Lower lobe of right lung (tissue), 2 donors: Measurements from ENCODE around the gene GLRX. TPM values are rescaled to one million over a fixed set of nuclear protein-coding genes. Genes with fewer than 3 reads are reported as not detected.

Experiments used
- ATAC-seq, 2 donors: fragments of 200-7000 bp; cut with Tn5 transposase; one replicate each; pipeline ENCODE4 v1.9.1; 2020 to 2022; ENCODE audit warnings: mild to moderate bottlenecking in 2 of 2, moderate library complexity in 2 of 2
- DNase-seq: peaks from one replicate; pipeline ENCODE4 v3.0.0-alpha.2; 2020
- H3K27ac ChIP-seq: fragments of 200-600 bp; one replicate; pipeline ENCODE4 v1.8.0; 2022
- H3K27me3 ChIP-seq: fragments of 200-600 bp; one replicate; pipeline ENCODE4 v1.8.0; 2022; ENCODE audit warnings: low read depth
- H3K36me3 ChIP-seq: fragments of 200-600 bp; one replicate; pipeline ENCODE4 v1.8.0; 2022; ENCODE audit warnings: mild to moderate bottlenecking
- H3K4me1 ChIP-seq: fragments of 200-600 bp; one replicate; pipeline ENCODE4 v1.8.0; 2022
- H3K4me3 ChIP-seq: fragments of 200-600 bp; one replicate; pipeline ENCODE4 v1.8.0; 2022; ENCODE audit warnings: mild to moderate bottlenecking
- H3K9me3 ChIP-seq: fragments of 200-600 bp; one replicate; pipeline ENCODE4 v1.8.0; 2022
- CTCF ChIP-seq: fragments of 200-600 bp; IDR thresholded peaks from one replicate; pipeline ENCODE4 v1.8.0; 2022; ENCODE audit warnings: antibody characterized with exemption, mild to moderate bottlenecking
- intact Hi-C: fragments of 100-400 bp; cut with DNase I; formaldehyde crosslinking; loops from one replicate; pipeline ENCODE4 v1.11.0; 2022
- total RNA-seq: library from RNA; stranded (reverse); fragmentation: NEBNext Ultra II Directional; extraction: Animal tissue kit (Norgen Biotek cat#: 25700); gene quantifications from one replicate; pipeline ENCODE4 v1.2.1, GENCODE V29; 2021
- donor health status: DM: no; HTN: yes; CAD: no; lungs with severe emphysema.

The GLRX gene
- total RNA-seq, 1 donor from 2014 or later: 115 TPM

- intact Hi-C loops: no loop called here
- ATAC-seq: no peak
- H3K9me3 ChIP-seq: peaks cover 9% of the 10 kb centered on the region
- peaks cover 8% of the 10 kb centered on the region for H3K36me3 ChIP-seq
- H3K4me3 ChIP-seq: no peak overlapping the region
- H3K27me3 ChIP-seq: no peaks in the 10 kb centered on the region
- peak overlapping the region; percentile 40 for H3K27ac ChIP-seq
- no peak for TF ChIP-seq CTCF
- DNase-seq: no peak
- H3K4me1 ChIP-seq: peaks cover 60% of the 10 kb centered on the region
Measured at GRCh38 chr5:95808013-95808685, 14.4 kb downstream of the GLRX start.

- no peak for ATAC-seq
- no peak for DNase-seq
- TF ChIP-seq CTCF: no peak
- Histone ChIP-seq H3K9me3 (peaks cover 9% of the 10 kb centered on the region), H3K27ac (no peak overlapping the region), H3K4me3 (no peak overlapping the region), H3K36me3 (peaks cover 2% of the 10 kb centered on the region), H3K27me3 (no peaks in the 10 kb centered on the region), H3K4me1 (peaks cover 45% of the 10 kb centered on the region)
- intact Hi-C loops: no loop called here
Measured at GRCh38 chr5:95806687-95807086, 15.8 kb downstream of the GLRX start.

- Histone ChIP-seq H3K4me3 (no peak overlapping the region), H3K36me3 (no peaks in the 10 kb centered on the region), H3K27ac (no peak overlapping the region), H3K27me3 (no peaks in the 10 kb centered on the region), H3K9me3 (peaks cover 9% of the 10 kb centered on the region), H3K4me1 (peaks cover 29% of the 10 kb centered on the region)
- DNase-seq: no peak
- intact Hi-C loops: no loop called here
- no peak for ATAC-seq
- no peak for TF ChIP-seq CTCF
Measured at GRCh38 chr5:95804736-95805539, 17.6 kb downstream of the GLRX start.

- H3K4me1 ChIP-seq: peaks cover 14% of the 10 kb centered on the region
- TF ChIP-seq CTCF: no peak
- intact Hi-C loops: no loop called here
- no peaks in the 10 kb centered on the region for H3K36me3 ChIP-seq
- no peak overlapping the region for H3K27ac ChIP-seq
- peaks cover 9% of the 10 kb centered on the region for H3K9me3 ChIP-seq
- ATAC-seq (peak in 1 of 2 donors; percentile 50), DNase-seq (no peak)
- H3K27me3 ChIP-seq: no peaks in the 10 kb centered on the region
- H3K4me3 ChIP-seq: no peak overlapping the region
Measured at GRCh38 chr5:95803271-95804148, 19.0 kb downstream of the GLRX start.

- Histone ChIP-seq H3K36me3 (no peaks in the 10 kb centered on the region), H3K27me3 (no peaks in the 10 kb centered on the region), H3K27ac (no peak overlapping the region), H3K4me1 (peaks cover 5% of the 10 kb centered on the region), H3K4me3 (no peak overlapping the region), H3K9me3 (peaks cover 9% of the 10 kb centered on the region)
- TF ChIP-seq CTCF: no peak
- intact Hi-C loops: no loop called here
- peak in 1 of 2 donors; percentile 28 for ATAC-seq
- no peak for DNase-seq
Measured at GRCh38 chr5:95801961-95802360, 20.6 kb downstream of the GLRX start.
